HepG2 (cell line): Measurements from ENCODE around the gene ITPK1. TPM values are rescaled to one million over a fixed set of nuclear protein-coding genes. Genes with fewer than 3 reads are reported as not detected.

ENCODE experiments used
- BRD4 ChIP-seq: sonication (generic); formaldehyde crosslinking; IDR thresholded peaks from 2 replicates; pipeline ENCODE4 v1.4.0; 2020; ENCODE audit warnings: missing genetic modification reagents
- DMTF1 ChIP-seq: sonication (generic); formaldehyde crosslinking; IDR thresholded peaks from 2 replicates; pipeline ENCODE4 v1.4.0; 2020; ENCODE audit warnings: mild to moderate bottlenecking, missing genetic modification reagents
- FOSL2 ChIP-seq: sonication (generic); formaldehyde crosslinking; IDR thresholded peaks from 2 replicates; pipeline ENCODE4 v1.4.0; 2020; ENCODE audit warnings: missing genetic modification reagents
- KAT7 ChIP-seq: IDR thresholded peaks from 2 replicates; pipeline ENCODE4 v1.6.1; 2018; ENCODE audit warnings: borderline replicate concordance, missing compliant biosample characterization
- KDM1A ChIP-seq: IDR thresholded peaks from 2 replicates; pipeline ENCODE4 v1.6.1; 2016; ENCODE audit warnings: missing compliant biosample characterization
- KLF13 ChIP-seq: sonication (generic); formaldehyde crosslinking; IDR thresholded peaks from 2 replicates; pipeline ENCODE4 v1.4.0; 2020; ENCODE audit warnings: mild to moderate bottlenecking, missing genetic modification reagents
- POGZ ChIP-seq: sonication (generic); formaldehyde crosslinking; IDR thresholded peaks from 2 replicates; pipeline ENCODE4 v1.4.0; 2020; ENCODE audit warnings: mild to moderate bottlenecking, missing genetic modification reagents
- RXRB ChIP-seq: IDR thresholded peaks from 2 replicates; pipeline ENCODE4 v1.6.1; 2016; ENCODE audit warnings: borderline replicate concordance, missing genetic modification reagents, missing compliant biosample characterization
- THAP7 ChIP-seq: sonication (generic); formaldehyde crosslinking; IDR thresholded peaks from 2 replicates; pipeline ENCODE4 v1.8.1; 2023; ENCODE audit warnings: mild to moderate bottlenecking, missing genetic modification reagents
- ZBTB20 ChIP-seq: sonication (generic); formaldehyde crosslinking; IDR thresholded peaks from 2 replicates; pipeline ENCODE4 v1.8.1; 2023; ENCODE audit warnings: missing genetic modification reagents, low read depth, mild to moderate bottlenecking, borderline replicate concordance
- ZBTB33 ChIP-seq: sonication (generic); formaldehyde crosslinking; IDR thresholded peaks from 2 replicates; pipeline ENCODE4 v1.4.0; 2020; ENCODE audit warnings: missing genetic modification reagents
- ZBTB4 ChIP-seq: sonication (generic); formaldehyde crosslinking; IDR thresholded peaks from 2 replicates; pipeline ENCODE4 v1.4.0; 2020; ENCODE audit warnings: missing genetic modification reagents, mild to moderate bottlenecking, borderline replicate concordance
- ZMAT5 ChIP-seq: sonication (generic); formaldehyde crosslinking; IDR thresholded peaks from 2 replicates; pipeline ENCODE4 v1.5.0; 2020; ENCODE audit warnings: mild to moderate bottlenecking, low read depth, missing genetic modification reagents, borderline replicate concordance
- ZNF138 ChIP-seq: sonication (generic); formaldehyde crosslinking; IDR thresholded peaks from 2 replicates; pipeline ENCODE4 v1.5.0; 2020; ENCODE audit warnings: mild to moderate bottlenecking, low read depth, missing genetic modification reagents
- ZNF275 ChIP-seq: sonication (generic); formaldehyde crosslinking; IDR thresholded peaks from 2 replicates; pipeline ENCODE4 v1.8.0; 2022; ENCODE audit warnings: missing genetic modification reagents, mild to moderate bottlenecking, inconsistent platforms, borderline replicate concordance
- ZNF432 ChIP-seq: sonication (generic); formaldehyde crosslinking; IDR thresholded peaks from 2 replicates; pipeline ENCODE4 v1.5.0; 2020; ENCODE audit warnings: missing genetic modification reagents, mild to moderate bottlenecking, borderline replicate concordance
- ZNF547 ChIP-seq: sonication (generic); formaldehyde crosslinking; IDR thresholded peaks from 2 replicates; pipeline ENCODE4 v1.5.1; 2020; ENCODE audit warnings: mild to moderate bottlenecking, missing genetic modification reagents
- polyA plus RNA-seq, 8 experiments: library from polyadenylated mRNA; depleted of rRNA in 3 of 8; stranded (reverse) in 7 of 8; unstranded in 1 of 8; fragments of >200 nt; fragmentation: Illumina TruSeq in 4 of 8; extraction: Trizol in 4 of 8; gene quantifications; 2 replicates each; pipeline versions ENCODE4 v1.2.1 to v1.2.3, GENCODE V29; 2011 to 2016; ENCODE audit warnings: low read depth in 4 of 8, missing spikeins in 1 of 8, mixed read lengths in 1 of 8; ENCODE audit not compliant: insufficient read depth in 1 of 8
- total RNA-seq, 5 experiments: library from RNA; depleted of rRNA; stranded (reverse); fragments of >200 nt; fragmentation: Illumina TruSeq; extraction: Trizol; gene quantifications; 2 replicates each; pipeline ENCODE4 v1.2.3, GENCODE V29; 2016; ENCODE audit warnings: low read depth in 1 of 5

Gene ITPK1
- total and polyA plus RNA-seq, 2 of the 13 experiments (the other 11 are each of a cell fraction or from before 2014, with no cell fraction given) = 20.5 to 47.5 TPM

- no peak for TF ChIP-seq ZMAT5 (CRISPR knock-in tag)
- no peak for TF ChIP-seq KLF13
- TF ChIP-seq DMTF1 = no peak
- no peak for TF ChIP-seq BRD4 (CRISPR knock-in tag)
- peak; percentile 64 for TF ChIP-seq POGZ (CRISPR knock-in tag)
- TF ChIP-seq ZBTB33 (CRISPR knock-in tag) = no peak
- no peak for TF ChIP-seq ZBTB4 (CRISPR knock-in tag)
- TF ChIP-seq ZNF138 = no peak
- no peak for TF ChIP-seq ZNF432 (CRISPR knock-in tag)
- TF ChIP-seq KDM1A (CRISPR knock-in tag) = no peak
- no peak for TF ChIP-seq KAT7 (CRISPR knock-in tag)
- TF ChIP-seq ZBTB20 = peak; percentile 61; the same call in 1 of the 2 replicates
- no peak for TF ChIP-seq ZNF275
- TF ChIP-seq FOSL2 = no peak
- TF ChIP-seq THAP7 (CRISPR knock-in tag) = no peak
- TF ChIP-seq RXRB (CRISPR knock-in tag) = peak; percentile 37; the same call in 1 of the 2 replicates
- TF ChIP-seq ZNF547 (CRISPR knock-in tag) = no peak
These were observed 27.3 kb upstream of the ITPK1 start (continued) for GRCh38 chr14:93142854-93143652.
